VCaP (cell line): Measurements from ENCODE around the gene HRCT1.

Experiments used
- H3K27ac ChIP-seq: fragments of 450-650 bp; 2 replicates; pipeline ENCODE4 v1.5.1; 2017
- TF ChIP-seq, protein P1 (sequence below): fragments of 450-650 bp; conservative IDR thresholded peaks from 2 replicates; pipeline ENCODE4 v1.5.1; 2017; ENCODE audit warnings: mild to moderate bottlenecking, moderate library complexity

The HRCT1 gene

DNA sequence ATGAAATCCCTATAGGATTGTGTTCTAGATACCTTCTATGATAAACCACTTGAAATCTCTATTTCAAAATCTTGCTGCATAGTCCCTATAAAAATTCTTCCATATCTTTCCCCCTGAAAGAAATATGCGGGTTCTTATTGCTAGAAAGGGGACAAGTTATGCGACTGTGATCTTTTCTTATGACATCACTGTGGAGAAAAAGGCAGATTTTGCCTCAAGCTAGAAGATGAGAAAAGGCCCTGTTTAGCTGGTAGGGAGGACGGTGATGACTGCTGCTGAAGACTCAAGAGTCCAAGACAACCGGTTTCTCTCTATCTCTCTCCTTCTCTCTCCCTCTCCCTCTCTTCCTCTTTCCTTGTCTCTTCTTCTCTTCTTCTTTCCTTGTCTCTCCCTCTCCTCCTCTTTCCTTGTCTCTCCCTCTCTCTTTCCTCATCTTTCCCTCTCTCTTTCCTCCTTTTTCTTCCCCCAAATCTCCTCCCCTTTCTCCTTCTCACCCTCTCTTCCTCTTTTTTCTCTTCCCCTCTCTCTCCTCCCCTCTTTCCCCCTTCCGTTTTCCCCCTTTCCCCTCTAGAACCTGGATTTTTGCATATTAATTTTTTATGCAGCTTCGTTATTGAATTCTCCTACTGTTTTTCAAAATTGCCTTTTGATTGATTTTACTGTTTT, 46.7 kb downstream of the HRCT1 start:
- H3K27ac ChIP-seq = no peak overlapping the region
- TF ChIP-seq, protein P1, sequence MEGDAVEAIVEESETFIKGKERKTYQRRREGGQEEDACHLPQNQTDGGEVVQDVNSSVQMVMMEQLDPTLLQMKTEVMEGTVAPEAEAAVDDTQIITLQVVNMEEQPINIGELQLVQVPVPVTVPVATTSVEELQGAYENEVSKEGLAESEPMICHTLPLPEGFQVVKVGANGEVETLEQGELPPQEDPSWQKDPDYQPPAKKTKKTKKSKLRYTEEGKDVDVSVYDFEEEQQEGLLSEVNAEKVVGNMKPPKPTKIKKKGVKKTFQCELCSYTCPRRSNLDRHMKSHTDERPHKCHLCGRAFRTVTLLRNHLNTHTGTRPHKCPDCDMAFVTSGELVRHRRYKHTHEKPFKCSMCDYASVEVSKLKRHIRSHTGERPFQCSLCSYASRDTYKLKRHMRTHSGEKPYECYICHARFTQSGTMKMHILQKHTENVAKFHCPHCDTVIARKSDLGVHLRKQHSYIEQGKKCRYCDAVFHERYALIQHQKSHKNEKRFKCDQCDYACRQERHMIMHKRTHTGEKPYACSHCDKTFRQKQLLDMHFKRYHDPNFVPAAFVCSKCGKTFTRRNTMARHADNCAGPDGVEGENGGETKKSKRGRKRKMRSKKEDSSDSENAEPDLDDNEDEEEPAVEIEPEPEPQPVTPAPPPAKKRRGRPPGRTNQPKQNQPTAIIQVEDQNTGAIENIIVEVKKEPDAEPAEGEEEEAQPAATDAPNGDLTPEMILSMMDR = no peak

DNA sequence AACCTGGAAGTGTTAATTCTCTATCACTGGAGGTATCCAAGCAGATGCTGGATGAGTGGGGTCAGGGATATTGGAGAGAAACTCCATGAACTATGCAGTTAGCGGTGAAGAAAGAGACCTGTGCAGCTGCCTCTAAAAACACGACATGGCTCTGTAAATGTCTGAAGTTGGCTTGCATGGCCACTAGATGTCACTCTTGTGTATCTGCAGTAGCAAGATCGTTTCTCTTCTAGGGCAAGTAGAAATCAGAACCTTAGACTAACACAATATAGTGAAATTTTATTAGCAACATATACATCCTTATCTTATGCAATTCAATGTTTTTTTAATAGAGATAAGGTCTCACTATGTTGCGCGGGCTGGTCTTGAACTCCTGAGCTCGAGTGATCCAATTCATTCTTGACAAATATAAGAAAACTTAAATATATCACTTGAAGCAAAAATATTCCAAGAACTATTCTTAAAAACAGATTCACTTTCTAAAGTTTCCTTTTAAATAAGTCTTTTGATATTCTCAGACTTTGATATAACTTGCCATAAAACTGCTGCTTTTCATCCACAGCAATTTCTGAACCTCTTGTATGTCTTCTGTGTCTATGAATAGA, 49.0 kb downstream of the HRCT1 start:
- TF ChIP-seq, protein P1 = peak; percentile 97
- H3K27ac ChIP-seq = no peak overlapping the region

DNA sequence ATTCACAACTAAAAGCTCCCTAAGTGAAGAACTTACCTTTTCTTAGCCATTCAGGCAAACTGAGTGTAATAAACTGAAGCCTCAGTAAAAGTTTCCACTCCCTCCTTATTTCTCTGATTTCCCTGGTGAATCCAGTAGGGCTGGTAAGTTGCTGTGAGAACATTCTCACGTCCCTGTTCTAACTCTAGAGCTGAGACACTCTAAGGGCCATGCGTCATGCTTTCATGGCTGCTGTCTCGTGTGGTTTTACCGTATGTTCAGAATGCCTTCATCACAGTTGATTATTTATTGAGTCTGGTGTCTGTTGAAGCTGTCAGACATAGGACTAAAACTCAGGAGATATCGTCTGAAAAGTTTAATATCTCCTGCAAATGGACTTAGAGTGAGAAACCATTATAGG, 50.6 kb downstream of the HRCT1 start:
- H3K27ac ChIP-seq = no peak overlapping the region
- TF ChIP-seq, protein P1 = no peak
